ENCODE measurements around the gene MLYCD. TPM values are rescaled to one million over a fixed set of nuclear protein-coding genes. Genes with fewer than 3 reads are reported as not detected.

The MLYCD gene
- total RNA-seq, 2 experiments from 2014 or later, result 5.3 to 5.7 TPM

GRCh38 chr16:83963277-83964119 lies 64.6 kb downstream of the MLYCD start:
- H3K4me1 Mint-ChIP-seq, result peaks cover 2% of the 10 kb centered on the region
- no peaks in the 10 kb centered on the region for H3K36me3 Mint-ChIP-seq
- no peak overlapping the region for H3K4me3 Mint-ChIP-seq
- CTCF ChIA-PET, result interaction anchor here (0.6 to 1.4 kb wide), 2 partner anchors 10 to 72 kb away, joined by 4 read pairs; no protein-coding TSS in a partner anchor
- H3K27ac Mint-ChIP-seq, result no peak overlapping the region
- H3K27me3 Mint-ChIP-seq, result peaks cover 3% of the 10 kb centered on the region
- ATAC-seq (no peak), DNase-seq (no peak)
- no peaks in the 10 kb centered on the region for H3K9me3 Mint-ChIP-seq (ENCODE audit: low read depth)

- CTCF ChIA-PET, result no interaction called here
- H3K36me3 Mint-ChIP-seq, result no peaks in the 10 kb centered on the region
These were observed 65.9 kb downstream of the MLYCD start for GRCh38 chr16:83964684-83965443.

GRCh38 chr16:83965444-83966152 lies 66.7 kb downstream of the MLYCD start:
- no peaks in the 10 kb centered on the region for H3K36me3 Mint-ChIP-seq
- no peak for ATAC-seq
- no peaks in the 10 kb centered on the region for H3K9me3 Mint-ChIP-seq (ENCODE audit: low read depth)
- DNase-seq, result no peak
- peaks cover 2% of the 10 kb centered on the region for H3K4me1 Mint-ChIP-seq
- H3K27me3 Mint-ChIP-seq, result peaks cover 14% of the 10 kb centered on the region
- H3K27ac Mint-ChIP-seq, result no peak overlapping the region
- CTCF ChIA-PET, result no interaction called here
- no peak overlapping the region for H3K4me3 Mint-ChIP-seq

More at GRCh38 chr16:83964684-83965443, 65.9 kb downstream of the MLYCD start:
- Mint-ChIP-seq H3K27ac (no peak overlapping the region), H3K4me1 (peaks cover 2% of the 10 kb centered on the region), H3K4me3 (no peak overlapping the region), H3K9me3 (ENCODE audit: low read depth) (no peaks in the 10 kb centered on the region), H3K27me3 (peaks cover 11% of the 10 kb centered on the region)
- DNase-seq (no peak), ATAC-seq (no peak)

- no peaks in the 10 kb centered on the region for H3K9me3 Mint-ChIP-seq (ENCODE audit: low read depth)
- H3K4me1 Mint-ChIP-seq, result peaks cover 2% of the 10 kb centered on the region
- no peak overlapping the region for H3K4me3 Mint-ChIP-seq
- DNase-seq (no peak), ATAC-seq (no peak)
- H3K27me3 Mint-ChIP-seq, result peaks cover 15% of the 10 kb centered on the region
- no peak overlapping the region for H3K27ac Mint-ChIP-seq
- CTCF ChIA-PET, result interaction anchor here (1.4 kb wide), 1 partner anchor 12 kb away, joined by 4 read pairs; no protein-coding TSS in a partner anchor
- H3K36me3 Mint-ChIP-seq, result no peaks in the 10 kb centered on the region
These were observed 67.3 kb downstream of the MLYCD start for GRCh38 chr16:83966153-83966696.

- CTCF ChIA-PET, result interaction anchor here (1.4 kb wide), 1 partner anchor 13 kb away, joined by 4 read pairs; no protein-coding TSS in a partner anchor
- ATAC-seq, result no peak
- Mint-ChIP-seq H3K27me3 (peaks cover 20% of the 10 kb centered on the region), H3K4me3 (no peak overlapping the region), H3K9me3 (ENCODE audit: low read depth) (no peaks in the 10 kb centered on the region), H3K27ac (no peak overlapping the region), H3K36me3 (no peaks in the 10 kb centered on the region), H3K4me1 (peaks cover 2% of the 10 kb centered on the region)
- no peak for DNase-seq
These were observed 68.2 kb downstream of the MLYCD start for GRCh38 chr16:83967091-83967490.

GRCh38 chr16:83967838-83968305 lies 69.0 kb downstream of the MLYCD start, which contains the start of gene NECAB2:
Gene NECAB2, plus strand, starts transcription at chr16:83968244. Its CDS starts 405 bp downstream, at chr16:83968649.
- no peaks in the 10 kb centered on the region for H3K36me3 Mint-ChIP-seq
- H3K9me3 Mint-ChIP-seq (ENCODE audit: low read depth), result no peaks in the 10 kb centered on the region
- no peak within 1 kb of the TSS for H3K4me3 Mint-ChIP-seq
- H3K27ac Mint-ChIP-seq, result no peak within 1 kb of the TSS
- DNase-seq, result no peak
- CTCF ChIA-PET, result no interaction called here
- H3K4me1 Mint-ChIP-seq, result peaks cover 2% of the 10 kb centered on the region
- peaks cover 20% of the 10 kb centered on the region for H3K27me3 Mint-ChIP-seq
- peak; percentile 45 for ATAC-seq

GRCh38 chr16:83968306-83968851 lies 69.5 kb downstream of the MLYCD start:
- Mint-ChIP-seq H3K4me1 (peaks cover 2% of the 10 kb centered on the region), H3K9me3 (ENCODE audit: low read depth) (no peaks in the 10 kb centered on the region), H3K27ac (no peak overlapping the region), H3K4me3 (no peak overlapping the region), H3K36me3 (no peaks in the 10 kb centered on the region), H3K27me3 (peaks cover 20% of the 10 kb centered on the region)
- DNase-seq, result no peak
- CTCF ChIA-PET, result no interaction called here
- ATAC-seq, result peak; percentile 18

GRCh38 chr16:83968891-83969649 lies 70.2 kb downstream of the MLYCD start:
- no peaks in the 10 kb centered on the region for H3K36me3 Mint-ChIP-seq
- CTCF ChIA-PET, result interaction anchor here (1.2 kb wide), 1 partner anchor 97 kb away, joined by 3 read pairs; no protein-coding TSS in a partner anchor

GRCh38 chr16:83969771-83970429 lies 71.0 kb downstream of the MLYCD start:
- CTCF ChIA-PET, result interaction anchor here (1.2 to 2.2 kb wide), 2 partner anchors 93 to 96 kb away, joined by 3 to 7 read pairs; no protein-coding TSS in a partner anchor
- no peaks in the 10 kb centered on the region for H3K9me3 Mint-ChIP-seq (ENCODE audit: low read depth)
- no peak for ATAC-seq
- no peak for DNase-seq
- H3K27me3 Mint-ChIP-seq, result peaks cover 20% of the 10 kb centered on the region
- H3K4me1 Mint-ChIP-seq, result peaks cover 2% of the 10 kb centered on the region
- no peak overlapping the region for H3K4me3 Mint-ChIP-seq
- H3K36me3 Mint-ChIP-seq, result no peaks in the 10 kb centered on the region
- no peak overlapping the region for H3K27ac Mint-ChIP-seq

More at GRCh38 chr16:83968891-83969649, 70.2 kb downstream of the MLYCD start:
- Mint-ChIP-seq H3K27me3 (peaks cover 20% of the 10 kb centered on the region), H3K9me3 (ENCODE audit: low read depth) (no peaks in the 10 kb centered on the region), H3K27ac (no peak overlapping the region), H3K4me3 (no peak overlapping the region), H3K4me1 (peaks cover 2% of the 10 kb centered on the region)
- ATAC-seq, result no peak
- DNase-seq, result no peak

GRCh38 chr16:83970430-83970815 lies 71.5 kb downstream of the MLYCD start:
- peaks cover 2% of the 10 kb centered on the region for H3K4me1 Mint-ChIP-seq
- no peak overlapping the region for H3K27ac Mint-ChIP-seq
- H3K9me3 Mint-ChIP-seq (ENCODE audit: low read depth), result no peaks in the 10 kb centered on the region
- no peak overlapping the region for H3K4me3 Mint-ChIP-seq
- DNase-seq (no peak), ATAC-seq (no peak)
- peaks cover 20% of the 10 kb centered on the region for H3K27me3 Mint-ChIP-seq
- CTCF ChIA-PET, result interaction anchor here (1.2 to 2.2 kb wide), 2 partner anchors 93 to 96 kb away, joined by 3 to 7 read pairs; no protein-coding TSS in a partner anchor
- H3K36me3 Mint-ChIP-seq, result no peaks in the 10 kb centered on the region

GRCh38 chr16:83971165-83972130 lies 72.5 kb downstream of the MLYCD start:
- no peak for ATAC-seq
- Mint-ChIP-seq H3K4me1 (peaks cover 2% of the 10 kb centered on the region), H3K36me3 (no peaks in the 10 kb centered on the region), H3K9me3 (ENCODE audit: low read depth) (no peaks in the 10 kb centered on the region), H3K27ac (no peak overlapping the region), H3K27me3 (peaks cover 20% of the 10 kb centered on the region), H3K4me3 (no peak overlapping the region)
- no peak for DNase-seq
- CTCF ChIA-PET, result interaction anchor here (1.1 to 2.2 kb wide), 2 partner anchors 92 to 93 kb away, joined by 3 to 7 read pairs; no protein-coding TSS in a partner anchor

Data from activated CD8-positive, alpha-beta memory T cell treated with anti-CD3 and anti-CD28 coated beads, Interleukin-2, amount 10 ng/mL, durations not matched to agents 7 days and 5 days (primary cell).